H1 (cell line): ENCODE results near the gene ACSM3. TPM values are rescaled to one million over a fixed set of nuclear protein-coding genes. Genes with fewer than 3 reads are reported as not detected.

Experiments
- FOSL1 ChIP-seq: IDR thresholded peaks from 2 replicates; pipeline ENCODE4 v1.6.1; 2011; ENCODE audit warnings: mild to moderate bottlenecking, low read depth, low read length, moderate library complexity; ENCODE audit not compliant: insufficient read depth
- GTF2F1 ChIP-seq: IDR thresholded peaks from 2 replicates; pipeline ENCODE4 v1.6.1; 2012; ENCODE audit warnings: low read depth, low read length, improper control_type of control experiment, borderline replicate concordance
- HDAC6 ChIP-seq: IDR thresholded peaks from one replicate; pipeline ENCODE4 v1.7.1; 2012; ENCODE audit warnings: low read depth, mild to moderate bottlenecking, inconsistent platforms, low read length, moderate library complexity
- SIRT6 ChIP-seq: IDR thresholded peaks from one replicate; pipeline ENCODE4 v1.7.1; 2012; ENCODE audit warnings: low read length, inconsistent platforms
- polyA plus RNA-seq, 7 experiments: library from polyadenylated mRNA; depleted of rRNA in 3 of 7; stranded (reverse) in 5 of 7; unstranded in 2 of 7; fragments of >200 nt in 5 of 7; fragments of 200-250 nt in 2 of 7; gene quantifications; 1 replicate in 5 of 7; 2 replicates in 1 of 7; 4 replicates in 1 of 7; pipeline versions ENCODE4 v1.2.1 to v1.2.3, GENCODE V29; 2011 to 2013; ENCODE audit warnings: missing spikeins in 2 of 7, mixed read lengths in 2 of 7
- total RNA-seq: library from RNA; stranded (reverse); fragmentation: NEBNext Ultra II Directional; extraction: Animal tissue kit (Norgen Biotek cat#: 25700); gene quantifications from 2 replicates; pipeline ENCODE4 v1.2.1, GENCODE V29; 2021

Gene ACSM3
- total and polyA plus RNA-seq, 2 of the 8 experiments (the other 6 are each of a cell fraction or from before 2014, with no cell fraction given), result 5.7 to 6.2 TPM

DNA sequence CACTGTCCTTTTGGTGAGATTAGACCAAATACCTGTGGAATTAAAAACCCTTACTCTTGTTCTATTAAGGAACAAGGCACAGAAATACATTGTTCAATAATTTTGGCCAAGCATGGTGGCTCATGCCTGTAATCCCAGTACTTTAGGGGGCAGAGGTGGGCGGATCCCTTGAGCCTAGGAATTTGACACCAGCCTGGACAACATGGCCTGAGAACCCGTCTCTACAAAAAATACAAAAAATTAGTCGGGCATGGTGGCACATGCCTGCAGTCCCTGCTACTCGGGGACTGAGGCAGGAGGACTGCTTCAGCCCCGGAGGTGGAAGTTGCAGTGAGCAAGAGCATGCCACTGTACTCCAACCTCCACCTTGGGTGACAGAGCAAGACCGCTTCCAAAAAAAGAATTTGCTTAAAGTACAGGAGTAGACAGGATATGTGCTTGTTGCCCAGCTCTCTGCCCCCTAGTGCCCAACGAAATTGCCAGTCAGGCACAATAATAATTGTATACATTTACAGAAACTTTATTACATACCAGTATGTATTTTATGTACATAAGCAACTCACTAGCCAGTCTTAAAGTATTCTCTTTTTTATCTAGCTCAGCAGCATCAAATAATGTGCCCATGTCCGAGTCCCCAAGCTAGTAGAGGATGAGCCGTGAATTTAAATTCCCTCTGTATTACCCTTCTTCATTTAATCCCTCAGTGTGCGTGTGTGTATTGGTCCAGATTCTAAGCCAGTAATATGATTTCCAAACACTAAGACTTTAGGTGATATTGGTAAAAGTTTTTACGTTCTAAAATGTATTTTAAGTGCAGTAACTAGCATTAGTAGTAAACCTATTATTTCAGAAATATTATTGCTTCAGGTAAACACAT lies 23.6 kb upstream of the ACSM3 start (continued):
- TF ChIP-seq HDAC6 (no peak), GTF2F1 (no peak), FOSL1 (no peak), SIRT6 (no peak)
- TF ChIP-seq, all 59 proteins: peak for 0
